ENCODE results near the gene HORMAD2.
A peak's percentile ranks its signal among the peaks of the same experiment; 100 is the strongest.

HORMAD2 gene

DNA sequence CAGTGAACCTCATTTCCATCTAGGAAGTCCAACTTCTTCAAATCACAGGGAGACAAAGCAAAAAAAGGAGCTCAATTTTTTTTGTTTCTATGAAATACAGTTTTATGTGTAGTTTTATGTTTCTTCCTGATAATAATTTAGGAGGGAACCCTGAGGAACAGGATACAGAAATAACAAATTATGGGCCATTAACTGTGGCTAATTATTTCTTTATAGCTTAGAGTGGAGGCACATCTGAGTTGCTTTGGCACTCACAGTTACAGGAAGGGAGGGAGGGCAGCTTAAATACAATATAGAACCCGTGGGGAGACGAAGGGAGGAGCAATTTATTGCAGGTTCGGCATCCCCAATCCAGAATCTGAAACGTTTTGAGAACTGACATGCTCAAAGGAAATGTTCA lies 37.1 kb upstream of the HORMAD2 start:
- no peak for ATAC-seq
- TF ChIP-seq RARB (CRISPR knock-in tag; IDR thresholded peaks at IDR 0.05) (no peak), POU6F1 (CRISPR knock-in tag; IDR thresholded peaks at IDR 0.05; ENCODE audit: borderline replicate concordance, low read depth) (no peak), PATZ1 (CRISPR knock-in tag; IDR thresholded peaks at IDR 0.05; ENCODE audit: borderline replicate concordance) (no peak), ESRRG (CRISPR knock-in tag; IDR thresholded peaks at IDR 0.05) (no peak), TCF4 (CRISPR knock-in tag; IDR thresholded peaks at IDR 0.05; ENCODE audit: borderline replicate concordance) (no peak), ZNF8 (CRISPR knock-in tag; IDR thresholded peaks at IDR 0.05) (no peak), GLIS3 (CRISPR knock-in tag; IDR thresholded peaks at IDR 0.05) (no peak), TSHZ2 (CRISPR knock-in tag; IDR thresholded peaks at IDR 0.05) (no peak), TOX (CRISPR knock-in tag; IDR thresholded peaks at IDR 0.05; ENCODE audit: borderline replicate concordance) (no peak), CSRNP3 (CRISPR knock-in tag; IDR thresholded peaks at IDR 0.05) (no peak)

GRCh38 chr22:30044369-30044768 lies 35.9 kb upstream of the HORMAD2 start:
- TF ChIP-seq CSDC2 (CRISPR knock-in tag; IDR thresholded peaks at IDR 0.05) (no peak), ISL1 (CRISPR knock-in tag; IDR thresholded peaks at IDR 0.05) (peak; percentile 88)
- ATAC-seq: peak; percentile 87

DNA sequence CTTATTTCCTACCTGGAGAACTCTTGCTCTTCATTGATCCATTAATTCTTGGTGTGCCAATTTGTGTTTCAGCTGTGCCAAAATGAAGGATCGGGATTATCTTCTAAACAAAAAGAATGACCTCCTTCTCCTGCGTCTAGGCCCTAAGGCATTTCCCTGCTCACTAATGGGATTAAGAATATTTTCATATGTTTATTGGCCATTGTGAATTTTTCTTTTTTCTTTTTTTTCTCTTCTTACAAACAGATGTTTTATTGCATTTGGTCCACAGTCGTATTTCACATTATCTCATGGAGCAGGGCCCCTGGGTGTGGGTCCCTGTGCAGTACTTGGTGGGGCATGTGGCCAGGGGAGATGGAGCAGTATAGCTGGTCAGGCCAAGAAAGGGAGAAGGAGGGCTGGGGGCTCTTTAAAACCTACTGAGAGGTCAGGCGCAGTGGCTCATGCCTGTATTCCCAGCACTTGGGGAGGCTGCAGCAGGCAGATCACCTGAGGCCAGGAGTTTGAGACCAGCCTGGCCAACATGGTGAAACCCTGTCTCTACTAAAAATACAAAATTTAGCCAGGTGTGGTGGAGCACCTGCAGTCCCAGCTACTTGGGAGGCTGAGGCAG lies 35.3 kb upstream of the HORMAD2 start:
- no peak for ATAC-seq
- no peak for TF ChIP-seq CSRNP3 (CRISPR knock-in tag; IDR thresholded peaks at IDR 0.05)
- TF ChIP-seq ARNTL (CRISPR knock-in tag; IDR thresholded peaks at IDR 0.05; ENCODE audit: borderline replicate concordance, low read depth): no peak
- no peak for TF ChIP-seq TOX (CRISPR knock-in tag; IDR thresholded peaks at IDR 0.05; ENCODE audit: borderline replicate concordance)
- no peak for TF ChIP-seq CREB5 (CRISPR knock-in tag; IDR thresholded peaks at IDR 0.05; ENCODE audit: low read depth)
- TF ChIP-seq ZFP30 (CRISPR knock-in tag; IDR thresholded peaks at IDR 0.05): no peak
- TF ChIP-seq PPARA (CRISPR knock-in tag; IDR thresholded peaks at IDR 0.05; ENCODE audit: borderline replicate concordance): no peak
- no peak for TF ChIP-seq BACH2 (CRISPR knock-in tag; IDR thresholded peaks at IDR 0.05; ENCODE audit: borderline replicate concordance)
- TF ChIP-seq GLIS3 (CRISPR knock-in tag; IDR thresholded peaks at IDR 0.05): no peak
- no peak for TF ChIP-seq ZNF565 (CRISPR knock-in tag; conservative IDR thresholded peaks at IDR 0.05; ENCODE audit: low read depth)
- TF ChIP-seq TSHZ2 (CRISPR knock-in tag; IDR thresholded peaks at IDR 0.05): no peak
- no peak for TF ChIP-seq ZFP3 (CRISPR knock-in tag; IDR thresholded peaks at IDR 0.05)
- TF ChIP-seq ISL1 (CRISPR knock-in tag; IDR thresholded peaks at IDR 0.05): no peak
- TF ChIP-seq ESRRG (CRISPR knock-in tag; IDR thresholded peaks at IDR 0.05): no peak
- TF ChIP-seq OSR1 (CRISPR knock-in tag; IDR thresholded peaks at IDR 0.05): no peak
- no peak for TF ChIP-seq ZC3H10 (CRISPR knock-in tag; IDR thresholded peaks at IDR 0.05)
- TF ChIP-seq CSDC2 (CRISPR knock-in tag; IDR thresholded peaks at IDR 0.05): no peak
